IMR-90 (cell line): ENCODE data around the gene USP25. TPM values are rescaled to one million over a fixed set of nuclear protein-coding genes. Genes with fewer than 3 reads are reported as not detected.

Experiments
- ATAC-seq: fragments of 200-7000 bp; cut with Tn5 transposase; 2 replicates; pipeline ENCODE4 v1.9.1; 2020; ENCODE audit warnings: low read depth, mild to moderate bottlenecking, moderate library complexity
- BruUV-seq: library from RNA; stranded (reverse); fragments of 400-500 nt; replicated peaks from 2 replicates; lab custom pipeline; 2021; lab: Mats Ljungman, UMichigan
- CTCF ChIA-PET: fragments of 300-600 bp; formaldehyde crosslinking; extraction: SDS; loops from one replicate; lab custom pipeline; 2021; ENCODE audit warnings: antibody characterized with exemption; lab: Yijun Ruan, JAX
- POLR2A ChIA-PET: fragments of 300-600 bp; sonication (Branson Sonifier 250); formaldehyde crosslinking; loops from one replicate; lab custom pipeline; 2022; ENCODE audit warnings: antibody characterized with exemption; ENCODE audit not compliant: unreplicated experiment; lab: Charles Lee
- DNase-seq: peaks from one replicate; pipeline ENCODE4 v3.0.0; 2013
- H2AFZ ChIP-seq: replicated peaks from 2 replicates; pipeline ENCODE3; 2013; ENCODE audit warnings: low read length, mild to moderate bottlenecking; ENCODE audit not compliant: poor library complexity
- H2AK5ac ChIP-seq: 2 replicates; pipeline ENCODE4 v1.6.1; 2013; ENCODE audit warnings: low read depth, low read length, inconsistent platforms
- H2AK9ac ChIP-seq: replicated peaks from 2 replicates; pipeline ENCODE3; 2013; ENCODE audit warnings: mild to moderate bottlenecking, low read depth, low read length, moderate library complexity; ENCODE audit not compliant: poor library complexity
- H2BK120ac ChIP-seq: 2 replicates; pipeline ENCODE4 v1.6.1; 2013; ENCODE audit warnings: low read depth, low read length, inconsistent platforms
- H2BK15ac ChIP-seq: 3 replicates; pipeline ENCODE4 v1.6.1; 2013; ENCODE audit warnings: low read depth, low read length, inconsistent platforms
- H2BK20ac ChIP-seq: 2 replicates; pipeline ENCODE4 v1.6.1; 2013; ENCODE audit warnings: low read depth, mild to moderate bottlenecking, inconsistent platforms, low read length, moderate library complexity
- H2BK5ac ChIP-seq: 2 replicates; pipeline ENCODE4 v1.6.1; 2013; ENCODE audit warnings: mild to moderate bottlenecking, low read depth, low read length, inconsistent platforms; ENCODE audit not compliant: poor library complexity, severe bottlenecking
- H3K14ac ChIP-seq: replicated peaks from 2 replicates; pipeline ENCODE4 v1.6.1; 2013; ENCODE audit warnings: low read depth, low read length, inconsistent platforms
- H3K18ac ChIP-seq: 2 replicates; pipeline ENCODE4 v1.6.1; 2013; ENCODE audit warnings: low read depth, low read length, control low read depth
- H3K23ac ChIP-seq: 2 replicates; pipeline ENCODE4 v1.6.1; 2013; ENCODE audit warnings: low read depth, low read length, inconsistent platforms
- H3K27ac ChIP-seq: 2 replicates; pipeline ENCODE4 v1.5.1; 2013; ENCODE audit warnings: mild to moderate bottlenecking, control low read depth, low read length; ENCODE audit not compliant: insufficient read depth
- H3K27me3 ChIP-seq: 2 replicates; pipeline ENCODE4 v1.6.1; 2013; ENCODE audit warnings: low read length; ENCODE audit not compliant: control insufficient read depth, insufficient read depth
- H3K36me3 ChIP-seq: 2 replicates; pipeline ENCODE4 v1.6.1; 2013; ENCODE audit warnings: low read length, mixed read lengths; ENCODE audit not compliant: control insufficient read depth, insufficient read depth
- H3K4ac ChIP-seq: 2 replicates; pipeline ENCODE4 v1.6.1; 2013; ENCODE audit warnings: low read depth, low read length, inconsistent platforms
- H3K4me1 ChIP-seq: 2 replicates; pipeline ENCODE4 v1.6.1; 2013; ENCODE audit warnings: low read length, mixed read lengths; ENCODE audit not compliant: control insufficient read depth, insufficient read depth
- H3K4me2 ChIP-seq: 2 replicates; pipeline ENCODE4 v1.6.1; 2013; ENCODE audit warnings: low read depth, mild to moderate bottlenecking, control low read depth, low read length, moderate library complexity
- H3K4me3 ChIP-seq: 2 replicates; pipeline ENCODE4 v1.5.1; 2013; ENCODE audit warnings: low read depth, mild to moderate bottlenecking, control low read depth, low read length, moderate library complexity; ENCODE audit not compliant: insufficient read depth
- H3K56ac ChIP-seq: 2 replicates; pipeline ENCODE4 v1.6.1; 2013; ENCODE audit warnings: low read length, inconsistent platforms; ENCODE audit not compliant: insufficient read depth; ENCODE audit errors: extremely low read depth
- H3K79me1 ChIP-seq, 2 experiments: 2 replicates each; pipeline ENCODE4 v1.6.1; 2013; ENCODE audit warnings: low read length in 2 of 2, inconsistent platforms in 1 of 2, low read depth in 1 of 2
- H3K9ac ChIP-seq: 2 replicates; pipeline ENCODE4 v1.6.1; 2013; ENCODE audit warnings: low read depth, low read length, control low read depth
- H3K9me1 ChIP-seq: 2 replicates; pipeline ENCODE4 v1.6.1; 2013; ENCODE audit warnings: low read length, inconsistent platforms; ENCODE audit not compliant: insufficient read depth
- H3K9me3 ChIP-seq: 2 replicates; pipeline ENCODE4 v1.6.1; 2013; ENCODE audit warnings: low read length; ENCODE audit not compliant: control insufficient read depth, insufficient read depth
- H4K20me1 ChIP-seq: 2 replicates; pipeline ENCODE4 v1.6.1; 2013; ENCODE audit warnings: low read length, inconsistent platforms; ENCODE audit not compliant: insufficient read depth
- H4K5ac ChIP-seq: 2 replicates; pipeline ENCODE4 v1.6.1; 2013; ENCODE audit warnings: mild to moderate bottlenecking, low read depth, low read length, control low read depth
- H4K8ac ChIP-seq, 2 experiments: 2 replicates each; pipeline ENCODE4 v1.6.1; 2013; ENCODE audit warnings: low read depth in 2 of 2, low read length in 2 of 2, control low read depth in 1 of 2, inconsistent platforms in 1 of 2
- H4K91ac ChIP-seq: 2 replicates; pipeline ENCODE4 v1.6.1; 2013; ENCODE audit warnings: low read depth, low read length, inconsistent platforms; ENCODE audit not compliant: insufficient read depth
- BHLHE40 ChIP-seq: fragments of 150-350 bp; IDR thresholded peaks from 2 replicates; pipeline ENCODE4 v1.6.1; 2016; ENCODE audit warnings: mild to moderate bottlenecking, low read depth, low read length
- CEBPB ChIP-seq: IDR thresholded peaks from 2 replicates; pipeline ENCODE4 v1.6.1; 2012; ENCODE audit warnings: low read depth, low read length, improper control_type of control experiment
- FOS ChIP-seq: fragments of 150-350 bp; IDR thresholded peaks from 2 replicates; pipeline ENCODE4 v1.6.1; 2016; ENCODE audit warnings: low read depth, low read length
- MAZ ChIP-seq: IDR thresholded peaks from 2 replicates; pipeline ENCODE4 v1.6.1; 2012; ENCODE audit warnings: low read depth, mild to moderate bottlenecking, low read length, improper control_type of control experiment, moderate library complexity, borderline replicate concordance
- MXI1 ChIP-seq: IDR thresholded peaks from 2 replicates; pipeline ENCODE4 v1.6.1; 2012; ENCODE audit warnings: low read depth, mild to moderate bottlenecking, low read length, moderate library complexity, borderline replicate concordance
- POLR2A ChIP-seq: IDR thresholded peaks from 2 replicates; pipeline ENCODE4 v1.6.1; 2012; ENCODE audit warnings: mild to moderate bottlenecking, low read depth, low read length
- RAD21 ChIP-seq: IDR thresholded peaks from 2 replicates; pipeline ENCODE4 v1.6.1; 2012; ENCODE audit warnings: low read length, improper control_type of control experiment
- RCOR1 ChIP-seq: IDR thresholded peaks from 2 replicates; pipeline ENCODE4 v1.6.1; 2012; ENCODE audit warnings: mild to moderate bottlenecking, low read length, improper control_type of control experiment; ENCODE audit not compliant: insufficient replicate concordance
- RFX5 ChIP-seq: IDR thresholded peaks from 2 replicates; pipeline ENCODE4 v1.8.0; 2012; ENCODE audit warnings: low read depth, mild to moderate bottlenecking, low read length, moderate library complexity
- SMC3 ChIP-seq: fragments of 150-350 bp; IDR thresholded peaks from 2 replicates; pipeline ENCODE4 v1.6.1; 2016; ENCODE audit warnings: low read depth, mild to moderate bottlenecking, antibody characterized with exemption, low read length, moderate library complexity
- WGBS, 2 experiments: methylation state at CpG; one replicate each; pipeline versions ENCODE4 v1.1.5 to v1.1.7; 2013; ENCODE audit warnings: missing lambda C conversion rate in 2 of 2; ENCODE audit not compliant: insufficient read length in 1 of 2; ENCODE audit errors: extremely low coverage in 2 of 2; 5-methylcytosine and 5-hydroxymethylcytosine counted together
- dilution Hi-C: fragments of 300-500 bp; cut with HindIII; formaldehyde crosslinking; loops from one replicate; pipeline ENCODE4 v1.14.3; 2018; ENCODE audit warnings: low sequenced_read_pairs; ENCODE audit not compliant: unreplicated experiment
- in situ Hi-C: fragments of 300-500 bp; cut with MboI; formaldehyde crosslinking; loops from 3 replicates; pipeline ENCODE4 v1.14.3; 2019; ENCODE audit warnings: low sequenced_read_pairs, inconsistent platforms, mixed read lengths
- intact Hi-C: fragments of 100-400 bp; cut with micrococcal nuclease; formaldehyde crosslinking; loops from 2 replicates; pipeline ENCODE4 v1.10.0; 2022
- polyA plus RNA-seq, 3 experiments: library from polyadenylated mRNA; depleted of rRNA; stranded (reverse); fragments of >200 nt; gene quantifications; 2 replicates each; pipeline ENCODE4 v1.2.3, GENCODE V29; 2012; ENCODE audit warnings: low replicate concordance in 1 of 3
- total RNA-seq: library from RNA; depleted of rRNA; stranded (reverse); fragments of >200 nt; gene quantifications from 2 replicates; pipeline ENCODE4 v1.2.3, GENCODE V29; 2012
- TF ChIP-seq, protein P1 (sequence below): conservative IDR thresholded peaks from 2 replicates; pipeline ENCODE4 v1.5.1; 2012; ENCODE audit warnings: mild to moderate bottlenecking, low read depth, low read length, improper control_type of control experiment

USP25 gene
- total and polyA plus RNA-seq, 2 of the 4 experiments (the other 2 are of a cell fraction), result 9.3 to 23.3 TPM

DNA sequence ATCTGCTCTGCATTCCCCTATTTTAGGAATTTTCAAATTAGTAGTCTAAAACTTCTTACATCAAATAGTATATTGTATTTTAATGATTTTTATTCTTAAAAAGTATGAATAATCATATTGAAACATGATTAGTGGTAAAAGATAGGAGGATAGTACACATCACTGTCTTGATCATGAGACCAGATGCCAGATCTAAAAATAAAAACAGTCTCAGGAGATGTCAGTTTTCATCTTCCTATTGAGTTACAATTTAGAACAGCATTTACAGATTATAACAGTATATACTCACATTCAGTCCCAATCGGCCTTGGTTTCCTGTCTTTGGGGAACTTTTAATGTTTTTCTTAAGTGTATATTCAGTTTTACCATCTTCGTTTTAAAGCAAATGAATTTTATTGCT, 95.9 kb downstream of the USP25 start:
- no peak for DNase-seq
- Histone ChIP-seq H3K4me2 (no peak overlapping the region), H3K14ac (no peak overlapping the region), H2BK5ac (no peak overlapping the region), H4K91ac (no peak overlapping the region), H2AK9ac (no peak overlapping the region), H2BK20ac (no peak overlapping the region), H3K9me1 (peaks cover 2% of the 10 kb centered on the region; the same call in 1 of the 2 replicates), H3K79me1 (0 out of 4 replicates have a peak, but pooled peaks cover 0 to 3% of the 10 kb centered on the region in 2 experiments), H3K27ac (no peak overlapping the region), H3K4ac (no peak overlapping the region), H3K9ac (no peak overlapping the region), H3K36me3 (peaks cover 4% of the 10 kb centered on the region), H2BK120ac (no peak overlapping the region), H4K5ac (no peak overlapping the region), H3K4me1 (no peaks in the 10 kb centered on the region), H3K27me3 (no peaks in the 10 kb centered on the region), H4K8ac (no peak overlapping the region), H2AFZ (no peak overlapping the region), H3K23ac (no peak overlapping the region), H4K20me1 (no peaks in the 10 kb centered on the region), H3K18ac (no peak overlapping the region), H3K9me3 (no peaks in the 10 kb centered on the region), H3K56ac (no peak overlapping the region), H2BK15ac (no peak overlapping the region), H2AK5ac (no peak overlapping the region), H3K4me3 (no peak overlapping the region)
- intact Hi-C loops, result no loop called here
- BruUV-seq, result no TSS peak
- ChIA-PET POLR2A (no interaction called here), CTCF (interaction anchor here (0.7 kb wide), 1 partner anchor 237 kb away, joined by 3 read pairs; no protein-coding TSS in a partner anchor)
- no peak for ATAC-seq
- TF ChIP-seq RAD21, result no peak
- no peak for TF ChIP-seq RFX5
- no peak for TF ChIP-seq BHLHE40
- TF ChIP-seq, protein P1, sequence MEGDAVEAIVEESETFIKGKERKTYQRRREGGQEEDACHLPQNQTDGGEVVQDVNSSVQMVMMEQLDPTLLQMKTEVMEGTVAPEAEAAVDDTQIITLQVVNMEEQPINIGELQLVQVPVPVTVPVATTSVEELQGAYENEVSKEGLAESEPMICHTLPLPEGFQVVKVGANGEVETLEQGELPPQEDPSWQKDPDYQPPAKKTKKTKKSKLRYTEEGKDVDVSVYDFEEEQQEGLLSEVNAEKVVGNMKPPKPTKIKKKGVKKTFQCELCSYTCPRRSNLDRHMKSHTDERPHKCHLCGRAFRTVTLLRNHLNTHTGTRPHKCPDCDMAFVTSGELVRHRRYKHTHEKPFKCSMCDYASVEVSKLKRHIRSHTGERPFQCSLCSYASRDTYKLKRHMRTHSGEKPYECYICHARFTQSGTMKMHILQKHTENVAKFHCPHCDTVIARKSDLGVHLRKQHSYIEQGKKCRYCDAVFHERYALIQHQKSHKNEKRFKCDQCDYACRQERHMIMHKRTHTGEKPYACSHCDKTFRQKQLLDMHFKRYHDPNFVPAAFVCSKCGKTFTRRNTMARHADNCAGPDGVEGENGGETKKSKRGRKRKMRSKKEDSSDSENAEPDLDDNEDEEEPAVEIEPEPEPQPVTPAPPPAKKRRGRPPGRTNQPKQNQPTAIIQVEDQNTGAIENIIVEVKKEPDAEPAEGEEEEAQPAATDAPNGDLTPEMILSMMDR, result no peak
- TF ChIP-seq POLR2A, result no peak
- no peak for TF ChIP-seq MAZ
- TF ChIP-seq CEBPB, result no peak
- TF ChIP-seq RCOR1, result no peak
- no peak for TF ChIP-seq FOS
- no peak for TF ChIP-seq SMC3
- TF ChIP-seq MXI1, result no peak
- in situ Hi-C loops, result no loop called here
- no CpG with 5 or more reads among the region's 2 CpGs for WGBS, 2 experiments
- dilution Hi-C loops, result no loop called here
